HCT116 (cell line): ENCODE data around the gene TMEM258. TPM values are rescaled to one million over a fixed set of nuclear protein-coding genes. Genes with fewer than 3 reads are reported as not detected.

ENCODE experiments used
- ATAC-seq: fragments of 200-7000 bp; cut with Tn5 transposase; 2 replicates; pipeline ENCODE4 v1.9.1; 2020; ENCODE audit warnings: mild to moderate bottlenecking, moderate library complexity
- BruUV-seq: library from RNA; stranded (reverse); fragments of 400-500 nt; replicated peaks from 2 replicates; lab custom pipeline; 2021; lab: Mats Ljungman, UMichigan
- CTCF ChIA-PET: fragments of 300-600 bp; sonication (Branson Sonifier 250); formaldehyde crosslinking; loops from one replicate; lab custom pipeline; 2021; ENCODE audit warnings: antibody characterized with exemption; lab: Charles Lee
- POLR2A ChIA-PET: fragments of 300-600, 350-600 bp; sonication (Branson Sonifier 250); formaldehyde crosslinking; loops from one replicate; lab custom pipeline; 2021; ENCODE audit warnings: antibody characterized with exemption; lab: Charles Lee
- RAD21 ChIA-PET, 2 experiments: fragments of 300-600 bp; sonication (Branson Sonifier 250); formaldehyde crosslinking; loops; one replicate each; lab custom pipeline; 2023; ENCODE audit warnings: low total read pairs in 2 of 2; ENCODE audit not compliant: uncharacterized antibody in 2 of 2, unreplicated experiment in 2 of 2, low non-redundant PET in 1 of 2; lab: Charles Lee
- DNase-seq: peaks from one replicate; pipeline ENCODE4 v3.0.0-alpha.2; 2010; ENCODE audit warnings: low read depth, low spot score
- H2AFZ ChIP-seq: fragments of 200-600 bp; shearing (Covaris generic), sonication (generic); 2 replicates; pipeline ENCODE4 v1.6.1; 2017; ENCODE audit warnings: low read depth, mixed run types, mixed read lengths, antibody characterized with exemption, low read length; ENCODE audit not compliant: poor library complexity, severe bottlenecking
- H3K27ac ChIP-seq: 2 replicates; pipeline ENCODE4 v1.5.1; 2012; ENCODE audit warnings: low read depth, low read length
- H3K27me3 ChIP-seq: fragments of 200-600 bp; sonication (generic); 2 replicates; pipeline ENCODE4 v1.6.1; 2016; ENCODE audit warnings: mixed run types, low read length, mixed read lengths; ENCODE audit not compliant: insufficient read depth
- H3K36me3 ChIP-seq, 2 experiments: fragments of 200-500 bp in 1 of 2; fragments of 200-600 bp in 1 of 2; sonication (Bioruptor generic) in 1 of 2; sonication (generic) in 1 of 2; 2 replicates each; pipeline versions ENCODE4 v1.5.1 to v1.6.1; 2014 to 2016; ENCODE audit warnings: low read length in 2 of 2, inconsistent platforms in 1 of 2, mixed read lengths in 1 of 2, mixed run types in 1 of 2; ENCODE audit not compliant: insufficient read depth in 2 of 2, control insufficient read depth in 1 of 2
- H3K4me1 ChIP-seq, 2 experiments: fragments of 200-600 bp in 1 of 2; sonication (generic) in 1 of 2; 2 replicates each; pipeline versions ENCODE4 v1.5.1 to v1.6.1; 2012 to 2017; ENCODE audit warnings: low read length in 2 of 2, inconsistent platforms in 1 of 2, mild to moderate bottlenecking in 1 of 2, mixed read lengths in 1 of 2, mixed run types in 1 of 2, moderate library complexity in 1 of 2; ENCODE audit not compliant: insufficient read depth in 2 of 2, control insufficient read depth in 1 of 2
- H3K4me2 ChIP-seq: fragments of 200-600 bp; sonication (generic); 2 replicates; pipeline ENCODE4 v1.6.1; 2017; ENCODE audit warnings: mixed run types, low read length, mixed read lengths
- H3K4me3 ChIP-seq, 2 experiments: fragments of 200-600 bp in 1 of 2; sonication (generic) in 1 of 2; replicated peaks in 1 of 2; 2 replicates each; pipeline ENCODE4 v1.5.1; 2011 to 2016; ENCODE audit warnings: low read length in 2 of 2, control low read depth in 1 of 2, low read depth in 1 of 2, mild to moderate bottlenecking in 1 of 2, mixed read lengths in 1 of 2, mixed run types in 1 of 2
- H3K79me2 ChIP-seq: fragments of 200-600 bp; sonication (generic); 2 replicates; pipeline ENCODE4 v1.6.1; 2017; ENCODE audit warnings: mild to moderate bottlenecking, mixed run types, low read length, moderate library complexity, mixed read lengths; ENCODE audit not compliant: insufficient read depth
- H3K9ac ChIP-seq: fragments of 200-600 bp; sonication (generic); 2 replicates; pipeline ENCODE4 v1.6.1; 2016; ENCODE audit warnings: low read length, mixed read lengths
- H3K9me2 ChIP-seq: fragments of 200-600 bp; sonication (generic), shearing (Covaris generic); 2 replicates; pipeline ENCODE4 v1.6.1; 2017; ENCODE audit warnings: mixed run types, mild to moderate bottlenecking, moderate library complexity; ENCODE audit not compliant: insufficient read depth
- H3K9me3 ChIP-seq, 2 experiments: fragments of 200-500 bp in 1 of 2; fragments of 200-600 bp in 1 of 2; sonication (Bioruptor generic) in 1 of 2; sonication (generic) in 1 of 2; 2 replicates each; pipeline ENCODE4 v1.6.1; 2014 to 2017; ENCODE audit warnings: low read length in 2 of 2, mixed read lengths in 2 of 2, inconsistent platforms in 1 of 2, low read depth in 1 of 2, mild to moderate bottlenecking in 1 of 2, mixed run types in 1 of 2, moderate library complexity in 1 of 2; ENCODE audit not compliant: control insufficient read depth in 1 of 2, insufficient read depth in 1 of 2
- H4K20me1 ChIP-seq: fragments of 200-600 bp; sonication (generic), shearing (Covaris generic); 2 replicates; pipeline ENCODE4 v1.6.1; 2017; ENCODE audit warnings: mixed run types, mild to moderate bottlenecking, moderate library complexity; ENCODE audit not compliant: insufficient read depth
- CBX3 ChIP-seq: IDR thresholded peaks from 2 replicates; pipeline ENCODE4 v1.6.1; 2012; ENCODE audit warnings: low read depth
- CEBPB ChIP-seq: IDR thresholded peaks from 2 replicates; pipeline ENCODE4 v1.6.1; 2012; ENCODE audit warnings: low read depth
- EGR1 ChIP-seq: IDR thresholded peaks from 2 replicates; pipeline ENCODE4 v1.6.1; 2012; ENCODE audit warnings: low read depth
- EZH2 ChIP-seq: fragments of 200-600 bp; sonication (generic); IDR thresholded peaks from 2 replicates; pipeline ENCODE4 v1.6.1; 2017; ENCODE audit warnings: antibody characterized with exemption, mixed run types
- FOSL1 ChIP-seq: IDR thresholded peaks from 2 replicates; pipeline ENCODE4 v1.6.1; 2012; ENCODE audit warnings: low read depth
- JUND ChIP-seq: IDR thresholded peaks from 2 replicates; pipeline ENCODE4 v1.6.1; 2012
- POLR2AphosphoS5 ChIP-seq: IDR thresholded peaks from 2 replicates; pipeline ENCODE4 v1.6.1; 2011; ENCODE audit warnings: mild to moderate bottlenecking, low read depth, low read length, moderate library complexity
- SIN3A ChIP-seq: IDR thresholded peaks from 2 replicates; pipeline ENCODE4 v1.6.1; 2012; ENCODE audit warnings: low read depth
- SP1 ChIP-seq: IDR thresholded peaks from 2 replicates; pipeline ENCODE4 v1.6.1; 2012; ENCODE audit warnings: low read depth
- SRF ChIP-seq: IDR thresholded peaks from 2 replicates; pipeline ENCODE4 v1.6.1; 2012; ENCODE audit warnings: low read depth
- YY1 ChIP-seq: IDR thresholded peaks from 2 replicates; pipeline ENCODE4 v1.6.1; 2011; ENCODE audit warnings: low read length, low read depth, moderate library complexity, mild to moderate bottlenecking; ENCODE audit not compliant: insufficient replicate concordance; ENCODE audit errors: extremely low read depth
- ZBTB33 ChIP-seq: IDR thresholded peaks from 2 replicates; pipeline ENCODE4 v1.6.1; 2011; ENCODE audit warnings: mild to moderate bottlenecking, low read length, moderate library complexity; ENCODE audit not compliant: insufficient replicate concordance; ENCODE audit errors: extremely low read depth
- intact Hi-C: fragments of 100-400 bp; cut with micrococcal nuclease; formaldehyde crosslinking; loops from 2 replicates; pipeline ENCODE4 v1.10.0; 2022
- total RNA-seq: library from RNA; stranded (reverse); gene quantifications from one replicate; pipeline ENCODE4 v1.2.1, GENCODE V29; 2021; ENCODE audit not compliant: unreplicated experiment
- TF ChIP-seq, protein P1 (sequence below): IDR thresholded peaks from 2 replicates; pipeline ENCODE4 v1.6.1; 2012
- TF ChIP-seq, protein P2 (sequence below): IDR thresholded peaks from 2 replicates; pipeline ENCODE4 v1.6.1; 2012; ENCODE audit warnings: low read depth
- TF ChIP-seq, protein P3 (sequence below), 3 experiments: fragments of 200-600 bp in 1 of 3; sonication (generic) in 1 of 3; IDR thresholded peaks in 2 of 3; conservative IDR thresholded peaks in 1 of 3; 2 replicates each; pipeline ENCODE4 v1.5.1; 2012 to 2017; ENCODE audit warnings: low read depth in 2 of 3, low read length in 2 of 3, antibody characterized with exemption in 1 of 3, borderline replicate concordance in 1 of 3, control low read depth in 1 of 3, mild to moderate bottlenecking in 1 of 3, mixed read lengths in 1 of 3, mixed run types in 1 of 3, moderate library complexity in 1 of 3; ENCODE audit not compliant: insufficient read depth in 1 of 3
- TF ChIP-seq, protein P4 (sequence below): IDR thresholded peaks from 2 replicates; pipeline ENCODE4 v1.6.1; 2012

Gene TMEM258
- total RNA-seq, 1 experiment from 2014 or later: 160 TPM

- TF ChIP-seq EZH2: no peak
Observed at GRCh38 chr11:61802605-61803004, 10.2 kb upstream of the TMEM258 start (continued).

DNA sequence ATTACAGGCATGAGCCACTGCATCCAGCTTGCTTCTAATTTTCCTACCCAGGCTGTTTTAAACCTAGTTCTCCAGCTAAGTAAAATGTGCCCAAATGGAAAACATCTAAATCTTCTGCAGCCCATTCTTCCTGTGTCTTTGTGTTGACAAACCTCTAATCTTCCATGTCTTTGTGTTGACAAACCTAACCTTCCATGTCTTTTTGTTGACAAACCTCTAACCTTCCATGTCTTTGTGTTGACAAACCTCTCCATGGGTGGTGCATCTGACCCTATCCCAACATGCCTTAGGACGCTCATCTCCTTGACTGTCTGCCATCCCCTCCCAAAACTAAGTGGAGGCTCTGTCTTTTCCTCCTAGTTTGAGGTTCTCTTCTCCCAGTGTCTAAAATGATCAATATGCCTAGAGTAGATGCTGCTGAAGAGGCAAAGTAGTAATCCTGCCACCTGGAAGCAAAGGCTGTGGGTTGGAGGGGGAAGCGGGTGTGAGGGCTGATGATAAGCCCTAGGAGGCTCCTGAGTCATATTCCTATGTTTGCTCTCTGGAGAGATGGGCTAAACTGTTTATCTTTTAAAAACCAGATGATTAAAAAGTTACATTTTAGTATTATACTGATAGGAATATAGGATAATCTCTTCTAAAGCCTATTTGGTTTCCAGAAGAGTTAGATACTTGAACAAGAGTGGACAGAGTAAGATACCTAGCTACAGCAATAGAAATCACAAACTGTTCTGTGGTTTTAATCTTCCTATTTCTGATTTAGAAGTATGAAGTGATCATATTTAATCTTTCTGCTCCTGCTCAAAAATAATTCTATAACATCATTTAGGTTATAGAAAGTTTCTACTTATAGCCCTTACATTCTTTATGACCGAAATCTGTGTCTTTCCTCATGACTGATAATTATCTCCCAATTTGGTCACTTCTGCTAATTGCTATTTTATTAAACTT lies 8.2 kb upstream of the TMEM258 start:
- DNase-seq (no peak), ATAC-seq (no peak)
- intact Hi-C loops: no loop called here
- Histone ChIP-seq H3K79me2 (peaks cover 49% of the 10 kb centered on the region), H3K27me3 (no peaks in the 10 kb centered on the region), H3K4me3 (no peak overlapping the region), H3K9me3 (no peaks in the 10 kb centered on the region), H3K4me2 (no peak overlapping the region), H2AFZ (no peak overlapping the region), H4K20me1 (peaks cover 10% of the 10 kb centered on the region; the same call in 1 of the 2 replicates), H3K27ac (no peak overlapping the region), H3K9me2 (no peaks in the 10 kb centered on the region), H3K36me3 (peaks cover 5 to 44% of the 10 kb centered on the region in 2 experiments), H3K9ac (no peak overlapping the region), H3K4me1 (peaks cover 0 to 5% of the 10 kb centered on the region in 2 experiments; a peak in 1 of 4 replicates)
- no peak for TF ChIP-seq EGR1
- TF ChIP-seq, protein P1, sequence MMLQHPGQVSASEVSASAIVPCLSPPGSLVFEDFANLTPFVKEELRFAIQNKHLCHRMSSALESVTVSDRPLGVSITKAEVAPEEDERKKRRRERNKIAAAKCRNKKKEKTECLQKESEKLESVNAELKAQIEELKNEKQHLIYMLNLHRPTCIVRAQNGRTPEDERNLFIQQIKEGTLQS: no peak
- no peak for TF ChIP-seq FOSL1
- TF ChIP-seq, protein P2, sequence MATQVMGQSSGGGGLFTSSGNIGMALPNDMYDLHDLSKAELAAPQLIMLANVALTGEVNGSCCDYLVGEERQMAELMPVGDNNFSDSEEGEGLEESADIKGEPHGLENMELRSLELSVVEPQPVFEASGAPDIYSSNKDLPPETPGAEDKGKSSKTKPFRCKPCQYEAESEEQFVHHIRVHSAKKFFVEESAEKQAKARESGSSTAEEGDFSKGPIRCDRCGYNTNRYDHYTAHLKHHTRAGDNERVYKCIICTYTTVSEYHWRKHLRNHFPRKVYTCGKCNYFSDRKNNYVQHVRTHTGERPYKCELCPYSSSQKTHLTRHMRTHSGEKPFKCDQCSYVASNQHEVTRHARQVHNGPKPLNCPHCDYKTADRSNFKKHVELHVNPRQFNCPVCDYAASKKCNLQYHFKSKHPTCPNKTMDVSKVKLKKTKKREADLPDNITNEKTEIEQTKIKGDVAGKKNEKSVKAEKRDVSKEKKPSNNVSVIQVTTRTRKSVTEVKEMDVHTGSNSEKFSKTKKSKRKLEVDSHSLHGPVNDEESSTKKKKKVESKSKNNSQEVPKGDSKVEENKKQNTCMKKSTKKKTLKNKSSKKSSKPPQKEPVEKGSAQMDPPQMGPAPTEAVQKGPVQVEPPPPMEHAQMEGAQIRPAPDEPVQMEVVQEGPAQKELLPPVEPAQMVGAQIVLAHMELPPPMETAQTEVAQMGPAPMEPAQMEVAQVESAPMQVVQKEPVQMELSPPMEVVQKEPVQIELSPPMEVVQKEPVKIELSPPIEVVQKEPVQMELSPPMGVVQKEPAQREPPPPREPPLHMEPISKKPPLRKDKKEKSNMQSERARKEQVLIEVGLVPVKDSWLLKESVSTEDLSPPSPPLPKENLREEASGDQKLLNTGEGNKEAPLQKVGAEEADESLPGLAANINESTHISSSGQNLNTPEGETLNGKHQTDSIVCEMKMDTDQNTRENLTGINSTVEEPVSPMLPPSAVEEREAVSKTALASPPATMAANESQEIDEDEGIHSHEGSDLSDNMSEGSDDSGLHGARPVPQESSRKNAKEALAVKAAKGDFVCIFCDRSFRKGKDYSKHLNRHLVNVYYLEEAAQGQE: no peak
- no peak for TF ChIP-seq ZBTB33
- TF ChIP-seq SIN3A: no peak
- TF ChIP-seq CBX3: no peak
- TF ChIP-seq, protein P3, sequence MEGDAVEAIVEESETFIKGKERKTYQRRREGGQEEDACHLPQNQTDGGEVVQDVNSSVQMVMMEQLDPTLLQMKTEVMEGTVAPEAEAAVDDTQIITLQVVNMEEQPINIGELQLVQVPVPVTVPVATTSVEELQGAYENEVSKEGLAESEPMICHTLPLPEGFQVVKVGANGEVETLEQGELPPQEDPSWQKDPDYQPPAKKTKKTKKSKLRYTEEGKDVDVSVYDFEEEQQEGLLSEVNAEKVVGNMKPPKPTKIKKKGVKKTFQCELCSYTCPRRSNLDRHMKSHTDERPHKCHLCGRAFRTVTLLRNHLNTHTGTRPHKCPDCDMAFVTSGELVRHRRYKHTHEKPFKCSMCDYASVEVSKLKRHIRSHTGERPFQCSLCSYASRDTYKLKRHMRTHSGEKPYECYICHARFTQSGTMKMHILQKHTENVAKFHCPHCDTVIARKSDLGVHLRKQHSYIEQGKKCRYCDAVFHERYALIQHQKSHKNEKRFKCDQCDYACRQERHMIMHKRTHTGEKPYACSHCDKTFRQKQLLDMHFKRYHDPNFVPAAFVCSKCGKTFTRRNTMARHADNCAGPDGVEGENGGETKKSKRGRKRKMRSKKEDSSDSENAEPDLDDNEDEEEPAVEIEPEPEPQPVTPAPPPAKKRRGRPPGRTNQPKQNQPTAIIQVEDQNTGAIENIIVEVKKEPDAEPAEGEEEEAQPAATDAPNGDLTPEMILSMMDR (IDR thresholded peaks at IDR 0.05 in 2 of 3, conservative IDR thresholded peaks at IDR 0.05 in 1 of 3; ENCODE audit: borderline replicate concordance in 1 of 3, insufficient read depth in 1 of 3, low read depth in 2 of 3, low read length in 2 of 3): no peak
- TF ChIP-seq SP1: no peak
- TF ChIP-seq, protein P4, sequence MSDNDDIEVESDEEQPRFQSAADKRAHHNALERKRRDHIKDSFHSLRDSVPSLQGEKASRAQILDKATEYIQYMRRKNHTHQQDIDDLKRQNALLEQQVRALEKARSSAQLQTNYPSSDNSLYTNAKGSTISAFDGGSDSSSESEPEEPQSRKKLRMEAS: no peak
- no peak for TF ChIP-seq YY1
- no peak for TF ChIP-seq CEBPB
- no peak for TF ChIP-seq SRF
- no peak for TF ChIP-seq JUND
- TF ChIP-seq POLR2AphosphoS5: no peak
- POLR2A ChIA-PET: interaction anchor here (2.5 kb wide), 1 partner anchor 14 kb away, joined by 13 read pairs; no protein-coding TSS in a partner anchor
- BruUV-seq: no TSS peak
- RAD21 ChIA-PET: no interaction called here
- CTCF ChIA-PET: interaction anchor here (1.2 to 5.2 kb wide), 2 partner anchors 282 to 307 kb away, joined by 4 to 111 read pairs; no protein-coding TSS in a partner anchor
